GM19463 (cell line): ENCODE data around the gene ZNF599.
A peak's percentile ranks its signal among the peaks of the same experiment; 100 is the strongest.

Experiments used
- ATAC-seq: cut with Tn5 transposase; IDR thresholded peaks from one replicate; pipeline ENCODE4 v1.9.1; 2021; ENCODE audit warnings: mild to moderate bottlenecking, moderate library complexity; ENCODE audit not compliant: unreplicated experiment

ZNF599 gene

DNA sequence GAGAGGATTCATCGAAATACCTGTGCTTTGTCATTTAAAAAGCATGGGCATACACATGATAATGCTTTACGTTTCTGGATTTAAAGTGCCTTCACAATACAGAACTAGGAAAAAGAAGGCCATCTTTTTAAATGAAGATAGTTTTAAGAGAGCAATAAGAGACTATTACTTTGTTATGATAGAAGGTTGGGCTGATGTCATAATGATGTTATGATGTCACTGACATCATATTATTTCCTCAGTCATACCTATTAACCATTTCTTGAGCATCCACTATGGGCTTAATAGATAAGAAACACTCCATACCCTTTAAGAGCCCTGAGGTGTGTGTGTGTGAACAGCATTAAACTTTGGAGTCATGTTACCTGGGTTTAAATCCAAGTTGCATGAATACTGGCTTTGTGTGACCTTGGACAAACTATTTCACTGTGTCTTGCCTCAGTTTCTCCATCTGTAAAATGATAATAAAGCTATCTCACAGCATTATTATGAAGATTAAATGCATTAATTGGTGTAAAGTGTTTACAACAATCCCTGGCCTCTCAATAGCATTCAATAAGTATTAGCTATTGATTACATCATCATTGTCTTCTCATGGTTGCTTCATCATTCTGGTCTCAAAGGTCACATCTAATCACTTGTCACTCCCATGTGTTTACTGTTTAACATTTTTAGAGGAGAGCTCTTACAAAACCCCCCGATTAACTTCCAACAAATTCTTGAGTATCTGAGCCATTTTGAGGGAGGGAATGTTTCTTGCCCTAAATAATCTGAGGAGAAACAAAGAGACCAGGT, 27.9 kb downstream of the ZNF599 start:
- ATAC-seq, result no peak

GRCh38 chr19:34734537-34735103, 38.4 kb downstream of the ZNF599 start:
- no peak for ATAC-seq

- peak; percentile 81 for ATAC-seq
These were observed 39.1 kb downstream of the ZNF599 start, which contains the start of gene ZNF181 for GRCh38 chr19:34733746-34734536. Gene ZNF181 (plus strand): TSS chr19:34734243. CDS start chr19:34735038, 795 bp downstream.

DNA sequence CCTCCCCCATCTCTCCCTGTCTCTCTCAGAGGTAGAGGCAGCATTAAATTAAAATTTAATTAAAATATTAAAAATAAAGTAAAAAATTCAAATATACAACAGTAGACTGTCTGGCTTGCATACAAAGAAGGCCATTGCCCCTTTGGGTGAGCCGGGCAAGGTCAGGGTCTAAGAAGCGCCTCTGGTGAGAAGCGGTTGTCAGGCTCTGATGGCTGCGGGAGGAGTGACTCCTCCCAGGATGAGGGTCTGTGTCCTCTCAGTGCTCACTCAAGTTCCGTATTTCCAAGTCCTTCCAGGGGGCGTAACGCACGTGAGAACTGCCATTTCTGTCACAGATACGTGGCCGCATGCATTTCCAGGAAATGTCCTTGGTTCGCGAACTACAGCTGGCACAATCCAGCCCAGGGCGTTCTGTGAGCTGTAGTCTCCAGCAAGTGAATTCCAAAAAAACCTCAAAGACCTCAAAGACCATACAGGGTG, 39.7 kb downstream of the ZNF599 start:
- ATAC-seq, result peak; percentile 3

GRCh38 chr19:34732612-34733211, 40.3 kb downstream of the ZNF599 start:
- ATAC-seq, result no peak

- no peak for ATAC-seq
These were observed 41.1 kb downstream of the ZNF599 start for GRCh38 chr19:34731964-34732363.

GRCh38 chr19:34731019-34731829, 41.8 kb downstream of the ZNF599 start:
- ATAC-seq, result no peak

- no peak for ATAC-seq
These were observed 47.6 kb downstream of the ZNF599 start for GRCh38 chr19:34725400-34725799.

- ATAC-seq, result no peak
These were observed 50.7 kb downstream of the ZNF599 start for GRCh38 chr19:34722353-34722752.

DNA sequence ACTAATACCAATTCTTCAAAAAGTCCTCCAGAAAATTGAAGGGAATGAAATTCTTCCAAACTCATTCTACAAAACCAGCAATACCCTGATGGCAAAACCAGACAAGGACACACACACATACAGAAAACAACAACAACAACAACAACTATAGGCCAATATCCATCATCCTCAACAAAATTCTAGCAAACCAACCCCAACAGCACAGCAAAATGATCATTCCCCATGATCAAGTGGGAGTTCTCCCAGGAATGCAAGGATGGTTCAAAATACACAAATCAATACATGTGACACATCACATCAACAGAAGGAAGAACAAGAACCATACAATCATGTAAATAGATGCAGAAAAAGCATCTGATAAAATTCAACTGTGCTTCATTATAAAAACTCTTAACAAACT, 57.7 kb downstream of the ZNF599 start:
- ATAC-seq, result no peak

- ATAC-seq, result no peak
These were observed 59.8 kb downstream of the ZNF599 start for GRCh38 chr19:34713262-34713637.

DNA sequence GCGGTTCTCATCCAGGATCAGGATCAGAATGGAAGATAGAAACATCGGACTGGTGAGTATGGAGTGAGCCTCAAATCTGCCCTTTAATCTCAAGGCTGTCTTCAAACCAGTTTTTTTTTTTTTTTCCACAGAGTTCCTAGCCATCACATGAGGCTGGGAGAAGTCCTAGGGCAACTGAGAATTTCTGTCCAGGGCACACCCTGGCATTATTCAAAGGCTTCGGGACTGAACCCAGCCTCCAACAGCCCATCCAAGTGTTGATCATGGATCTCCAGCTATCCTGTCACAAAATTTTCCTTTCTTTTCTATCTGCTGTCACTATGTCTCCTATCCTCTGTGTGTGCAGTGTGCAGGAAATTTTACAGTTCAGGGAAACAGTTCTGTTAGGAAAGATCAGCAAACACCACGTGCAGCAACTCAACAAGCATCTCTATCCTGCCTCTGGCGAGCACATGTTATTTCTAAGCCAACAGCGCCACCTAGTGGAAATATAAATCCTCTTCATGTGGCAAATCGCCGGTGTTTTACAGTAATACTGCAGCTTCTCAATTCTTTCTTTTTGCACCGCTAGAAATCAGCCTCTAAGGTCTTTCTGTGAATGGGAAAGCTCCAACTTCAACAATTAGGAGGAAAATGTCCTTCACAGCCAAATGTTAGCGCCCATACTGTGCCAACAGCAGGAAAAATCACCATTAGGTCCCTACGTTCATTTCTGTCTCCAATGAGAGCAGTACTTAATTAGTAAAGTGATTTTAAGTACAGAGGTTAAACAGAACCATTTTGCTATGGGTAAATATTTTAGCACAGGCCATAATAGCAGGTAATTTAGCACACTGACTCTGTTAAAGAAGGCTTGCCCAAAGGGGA, 60.4 kb downstream of the ZNF599 start:
- ATAC-seq, result no peak

GRCh38 chr19:34711890-34712289, 61.1 kb downstream of the ZNF599 start:
- no peak for ATAC-seq
